GM18951 (cell line): ENCODE measurements around the gene CXorf49B.
"Not testable (repeated sequence)": the region's sequence is repeated elsewhere in the genome, so short reads cannot be mapped to it uniquely, and the experiment has no call there.

Source experiments
- in situ Hi-C: fragments of 300-500 bp; cut with MboI; formaldehyde crosslinking; loops from one replicate; pipeline ENCODE4 v1.12.0; 2022; ENCODE audit warnings: low sequenced_read_pairs, mixed read lengths, inconsistent platforms; ENCODE audit not compliant: unreplicated experiment

Gene CXorf49B

GRCh38 chrX:71763049-71763448, at the start of gene CXorf49B:
CXorf49B (plus strand) TSS chrX:71763349; CDS start chrX:71763424, 75 bp downstream.
- in situ Hi-C loops: not testable (repeated sequence)

DNA sequence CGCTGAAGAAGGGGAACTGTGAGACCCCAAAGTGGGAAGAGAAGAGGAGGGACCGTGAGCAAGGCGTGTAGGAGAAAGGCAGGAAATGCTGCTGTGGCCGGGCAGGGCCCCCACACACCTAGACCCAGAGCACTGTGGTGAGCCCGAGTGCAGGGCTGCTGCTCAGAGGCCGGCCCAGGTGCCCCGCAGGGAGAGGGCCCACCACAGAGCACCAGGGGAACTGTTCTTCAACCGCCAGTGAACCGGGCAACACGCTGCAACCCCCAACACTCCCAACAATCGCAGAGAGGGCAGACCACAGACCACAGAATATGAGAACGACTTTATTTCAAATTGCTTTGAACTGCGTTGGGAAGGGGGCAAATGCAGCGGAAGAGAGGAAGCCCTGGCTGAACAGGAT, 49.1 kb upstream of the CXorf49B start:
- in situ Hi-C loops: not testable (repeated sequence)

DNA sequence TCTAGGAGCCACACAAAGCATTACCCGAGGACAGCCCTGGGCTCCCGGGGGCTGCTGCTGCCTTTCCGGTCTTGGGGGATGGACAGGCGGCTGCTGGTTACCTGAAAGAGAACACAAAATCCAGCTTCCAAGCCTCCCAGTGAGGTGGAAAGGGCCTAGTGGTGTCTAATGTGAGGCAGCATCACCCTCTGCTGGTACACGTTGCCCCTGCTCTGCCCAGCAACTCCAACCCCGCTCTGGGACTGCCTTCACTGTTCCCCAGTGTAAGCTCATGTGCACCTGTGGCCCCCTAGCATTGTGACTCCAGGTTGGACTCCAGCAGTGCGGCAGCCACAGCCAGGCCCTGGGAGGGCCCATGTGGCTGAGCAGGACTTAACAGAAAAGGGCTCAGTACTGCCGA, 47.6 kb upstream of the CXorf49B start:
- in situ Hi-C loops: not testable (repeated sequence)

DNA sequence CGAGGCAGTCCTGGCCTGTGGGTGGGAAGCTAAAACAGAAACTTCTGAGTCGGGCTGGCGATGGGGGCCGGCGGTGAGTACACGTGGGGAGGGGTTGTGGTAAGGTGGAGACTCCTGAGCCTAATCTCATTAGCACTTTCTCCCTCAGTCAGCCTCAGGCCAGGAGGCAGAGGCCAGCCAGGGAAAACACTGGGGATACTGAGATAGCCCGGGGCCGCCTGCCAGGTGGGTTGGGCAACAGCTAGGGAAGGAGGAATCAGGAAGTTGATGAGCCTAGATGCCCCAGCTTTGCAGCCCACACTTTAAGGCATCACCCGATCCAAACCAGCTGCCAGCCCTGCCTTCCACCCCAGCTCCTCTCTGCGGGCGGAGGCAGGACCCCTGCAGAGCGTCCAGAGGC, 46.8 kb upstream of the CXorf49B start:
- in situ Hi-C loops: not testable (repeated sequence)

GRCh38 chrX:71718185-71718584, 45.0 kb upstream of the CXorf49B start, which contains the start of gene CXorf49:
CXorf49 (minus strand) TSS chrX:71718285; CDS start chrX:71718151, 134 bp downstream.
- in situ Hi-C loops: not testable (repeated sequence)

DNA sequence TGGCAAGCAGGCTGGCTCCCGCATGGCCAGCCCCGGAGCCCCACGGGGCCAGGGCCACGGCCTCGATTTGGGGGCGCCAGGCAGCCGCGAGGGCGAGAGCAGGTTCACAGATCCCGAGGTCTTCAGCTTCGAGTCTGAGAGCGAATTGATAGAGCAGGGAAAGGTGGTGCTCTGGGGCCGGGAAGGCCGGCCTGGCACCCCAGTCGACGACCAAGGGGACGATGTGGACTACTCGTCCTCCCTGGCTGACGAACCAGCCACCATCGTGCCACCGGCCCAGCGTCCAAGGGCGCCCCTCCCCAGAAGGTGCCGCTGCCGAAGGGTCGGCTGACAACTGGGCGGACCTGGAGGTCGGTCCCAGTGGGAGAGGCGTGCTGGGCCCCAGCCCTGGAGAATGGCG, 44.0 kb upstream of the CXorf49B start:
- in situ Hi-C loops: not testable (repeated sequence)

DNA sequence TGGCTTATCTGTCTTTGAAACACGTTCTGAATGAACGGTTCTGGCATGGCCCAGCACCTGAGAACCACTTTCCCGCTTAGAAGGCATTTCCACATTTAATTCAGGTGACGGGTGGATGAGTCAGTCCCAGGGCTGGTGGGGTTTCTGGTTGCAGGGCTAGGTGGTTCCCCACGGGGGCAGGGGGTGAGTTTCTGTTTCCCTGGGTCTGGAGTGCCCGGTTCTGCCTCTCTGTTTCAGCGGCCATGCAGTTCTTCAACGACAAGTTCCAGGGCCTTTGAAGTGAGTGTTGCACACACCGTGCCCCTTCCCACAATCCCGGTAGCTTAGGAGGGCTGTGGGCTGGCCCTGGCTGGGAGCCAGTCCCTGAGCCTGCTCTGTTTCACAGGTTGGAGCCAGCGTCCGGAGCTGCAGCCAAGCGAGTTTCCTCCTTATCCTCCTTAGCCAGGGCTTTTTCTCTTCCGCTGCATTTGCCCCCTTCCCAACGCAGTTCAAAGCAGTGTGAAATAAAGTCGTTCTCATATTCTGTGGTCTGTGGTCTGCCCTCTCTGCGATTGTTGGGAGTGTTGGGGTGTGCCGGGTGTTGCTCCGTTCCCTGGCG, 42.8 kb upstream of the CXorf49B start:
- in situ Hi-C loops: not testable (repeated sequence)

DNA sequence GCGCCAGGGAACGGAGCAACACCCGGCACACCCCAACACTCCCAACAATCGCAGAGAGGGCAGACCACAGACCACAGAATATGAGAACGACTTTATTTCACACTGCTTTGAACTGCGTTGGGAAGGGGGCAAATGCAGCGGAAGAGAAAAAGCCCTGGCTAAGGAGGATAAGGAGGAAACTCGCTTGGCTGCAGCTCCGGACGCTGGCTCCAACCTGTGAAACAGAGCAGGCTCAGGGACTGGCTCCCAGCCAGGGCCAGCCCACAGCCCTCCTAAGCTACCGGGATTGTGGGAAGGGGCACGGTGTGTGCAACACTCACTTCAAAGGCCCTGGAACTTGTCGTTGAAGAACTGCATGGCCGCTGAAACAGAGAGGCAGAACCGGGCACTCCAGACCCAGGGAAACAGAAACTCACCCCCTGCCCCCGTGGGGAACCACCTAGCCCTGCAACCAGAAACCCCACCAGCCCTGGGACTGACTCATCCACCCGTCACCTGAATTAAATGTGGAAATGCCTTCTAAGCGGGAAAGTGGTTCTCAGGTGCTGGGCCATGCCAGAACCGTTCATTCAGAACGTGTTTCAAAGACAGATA, 2.4 kb upstream of the CXorf49B start:
- in situ Hi-C loops: not testable (repeated sequence)

- in situ Hi-C loops: not testable (repeated sequence)
Observed at GRCh38 chrX:71764832-71765231, 1.7 kb downstream of the CXorf49B start.

DNA sequence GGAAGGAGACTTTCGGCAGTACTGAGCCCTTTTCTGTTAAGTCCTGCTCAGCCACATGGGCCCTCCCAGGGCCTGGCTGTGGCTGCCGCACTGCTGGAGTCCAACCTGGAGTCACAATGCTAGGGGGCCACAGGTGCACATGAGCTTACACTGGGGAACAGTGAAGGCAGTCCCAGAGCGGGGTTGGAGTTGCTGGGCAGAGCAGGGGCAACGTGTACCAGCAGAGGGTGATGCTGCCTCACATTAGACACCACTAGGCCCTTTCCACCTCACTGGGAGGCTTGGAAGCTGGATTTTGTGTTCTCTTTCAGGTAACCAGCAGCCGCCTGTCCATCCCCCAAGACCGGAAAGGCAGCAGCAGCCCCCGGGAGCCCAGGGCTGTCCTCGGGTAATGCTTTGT, 2.5 kb downstream of the CXorf49B start:
- in situ Hi-C loops: not testable (repeated sequence)

- in situ Hi-C loops: not testable (repeated sequence)
Observed at GRCh38 chrX:71767134-71767533, 4.0 kb downstream of the CXorf49B start.

DNA sequence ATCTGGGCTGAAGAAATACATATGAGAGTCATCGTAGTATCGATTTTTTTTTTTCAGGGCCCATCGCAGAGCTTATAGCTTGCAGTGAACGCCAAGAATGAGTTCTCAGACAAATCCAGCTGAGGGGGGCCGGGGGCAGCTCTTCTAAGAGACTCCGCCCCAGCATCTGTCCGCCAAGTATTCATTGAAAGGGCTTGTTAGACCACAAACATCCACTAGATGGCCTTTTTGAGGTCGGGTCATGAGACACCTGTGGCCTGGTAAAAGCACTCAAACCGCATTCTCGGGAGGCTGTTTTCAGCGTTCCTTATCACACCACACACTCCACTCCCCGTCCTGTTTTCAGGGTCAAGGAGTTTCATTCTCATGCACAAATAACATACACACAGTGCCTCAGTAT, 15.2 kb downstream of the CXorf49B start:
- in situ Hi-C loops: not testable (repeated sequence)

DNA sequence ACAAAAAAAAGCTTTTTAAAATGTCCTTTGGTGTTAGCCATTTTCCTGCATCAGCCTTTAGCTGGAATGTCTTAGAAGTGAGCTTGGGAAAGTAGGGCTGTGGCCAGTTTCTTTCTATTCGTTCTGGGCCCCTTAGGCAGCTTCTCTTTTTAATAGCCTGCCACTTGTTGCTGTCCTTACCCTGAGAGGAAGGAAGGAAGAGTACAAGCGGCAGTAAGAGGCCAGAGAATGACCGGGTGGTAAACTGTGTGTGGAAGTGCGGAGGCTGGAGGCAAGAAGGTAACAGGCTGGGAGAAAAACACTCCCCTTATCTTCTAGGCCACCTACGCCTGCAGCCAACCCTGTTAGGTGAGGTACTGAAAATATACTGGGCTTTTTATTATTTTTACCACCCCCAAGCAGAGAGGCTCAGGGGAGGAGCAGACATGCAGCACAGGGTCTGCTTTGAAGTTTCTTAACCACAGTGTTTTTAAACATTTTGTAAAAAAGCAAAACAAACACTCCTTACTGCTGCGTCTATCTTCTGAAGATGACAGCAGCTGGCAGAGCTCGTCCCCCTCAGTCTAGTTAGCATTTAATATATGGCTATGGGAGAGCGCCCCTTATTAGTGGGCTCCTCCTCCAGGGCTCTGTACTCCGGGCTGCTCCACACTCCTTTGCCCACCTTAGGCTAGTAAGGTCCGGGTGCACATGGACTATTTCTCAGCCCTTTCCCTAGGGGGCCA, 19.2 kb downstream of the CXorf49B start:
- in situ Hi-C loops: not testable (repeated sequence)

GRCh38 chrX:71782950-71783299, 19.8 kb downstream of the CXorf49B start:
- in situ Hi-C loops: not testable (repeated sequence)

DNA sequence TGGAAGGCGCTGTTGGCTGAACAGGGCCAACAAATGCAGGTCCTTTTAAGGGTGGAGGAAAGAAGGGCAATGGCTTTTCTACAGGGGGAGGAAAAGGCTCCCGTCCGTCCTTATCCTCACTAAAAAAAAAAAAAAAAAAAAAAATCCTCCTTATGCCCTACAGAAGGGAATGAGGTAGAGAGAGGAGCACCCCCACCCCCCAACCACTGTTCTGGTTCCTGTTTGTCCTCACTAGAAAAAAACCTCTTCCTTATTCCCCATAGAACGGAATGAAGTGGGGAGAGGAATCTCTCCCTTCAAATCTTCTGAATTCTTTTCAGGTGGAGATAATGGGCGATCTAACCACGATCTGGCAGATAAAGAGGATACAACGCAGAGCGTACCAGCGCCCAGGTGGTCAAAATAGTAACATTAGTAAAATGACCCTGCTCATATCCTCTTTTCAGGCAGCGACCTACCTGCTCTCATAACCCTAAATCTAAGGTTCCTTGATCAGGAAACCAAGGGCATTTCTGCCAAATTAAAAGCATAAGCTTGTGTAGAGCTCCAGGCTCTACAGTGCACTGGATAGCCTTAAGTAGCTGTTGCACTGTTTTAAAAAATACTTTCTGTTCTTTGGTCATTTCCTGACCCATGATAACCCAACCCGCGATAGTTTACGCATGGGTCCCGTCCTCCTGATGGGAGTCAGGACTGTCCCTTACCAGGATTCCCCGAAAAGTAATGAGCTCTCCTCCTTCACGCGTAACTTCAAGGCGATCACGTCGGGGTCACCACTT, 20.6 kb downstream of the CXorf49B start:
- in situ Hi-C loops: not testable (repeated sequence)

GRCh38 chrX:71784348-71784983, 21.3 kb downstream of the CXorf49B start:
- in situ Hi-C loops: not testable (repeated sequence)

GRCh38 chrX:71806450-71806849, 43.3 kb downstream of the CXorf49B start:
- in situ Hi-C loops: not testable (repeated sequence)
